ENCODE data around the gene TTLL11. TPM values are rescaled to one million over a fixed set of nuclear protein-coding genes. Genes with fewer than 3 reads are reported as not detected.

Gene TTLL11
- polyA plus RNA-seq, 1 donor (not counting 4 experiments of a cell fraction or from before 2014, with no cell fraction given) = 8.0 TPM

DNA sequence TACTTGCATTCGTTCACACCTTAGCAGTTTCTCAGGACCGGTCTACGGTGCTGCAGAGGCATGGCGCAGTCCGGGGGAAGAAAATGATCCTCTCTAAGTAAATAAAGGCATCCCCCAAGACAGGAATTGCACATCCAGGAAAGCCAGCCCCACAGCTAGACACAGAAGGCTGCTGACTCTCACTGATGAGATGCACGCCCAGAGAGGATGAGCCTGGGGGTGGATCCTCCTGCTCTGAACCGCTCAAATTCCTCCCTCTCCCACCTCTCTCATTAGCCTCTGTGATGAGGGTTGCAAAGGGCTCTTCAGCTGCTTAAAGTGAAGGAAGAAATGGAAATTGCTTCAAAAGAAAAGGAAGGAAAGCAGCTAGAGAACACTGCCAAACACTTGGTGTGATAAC, 132.4 kb downstream of the TTLL11 start:
- H4K20me1 ChIP-seq (ENCODE audit: control insufficient read depth, extremely low read depth, insufficient read depth, low read length) = no peaks in the 10 kb centered on the region
- no peaks in the 10 kb centered on the region for H3K27me3 ChIP-seq (ENCODE audit: control insufficient read depth, extremely low read depth, insufficient read depth, low read length)
- H3K36me3 ChIP-seq (ENCODE audit: control insufficient read depth in 2 of 2, extremely low read depth in 1 of 2, insufficient read depth in 2 of 2, low read length in 2 of 2) = peaks cover 2 to 7% of the 10 kb centered on the region in 2 experiments
- H3K27ac ChIP-seq (ENCODE audit: control insufficient read depth, insufficient read depth, low read length) = no peak overlapping the region
- peaks cover 66% of the 10 kb centered on the region for H3K79me2 ChIP-seq (ENCODE audit: control insufficient read depth, insufficient read depth, low read length)
- H3K9me1 ChIP-seq (ENCODE audit: control insufficient read depth, extremely low read depth, insufficient read depth, low read length) = peaks cover 3% of the 10 kb centered on the region
- H2AFZ ChIP-seq (ENCODE audit: control insufficient read depth, low read length) = no peak overlapping the region
- TF ChIP-seq, protein P1, sequence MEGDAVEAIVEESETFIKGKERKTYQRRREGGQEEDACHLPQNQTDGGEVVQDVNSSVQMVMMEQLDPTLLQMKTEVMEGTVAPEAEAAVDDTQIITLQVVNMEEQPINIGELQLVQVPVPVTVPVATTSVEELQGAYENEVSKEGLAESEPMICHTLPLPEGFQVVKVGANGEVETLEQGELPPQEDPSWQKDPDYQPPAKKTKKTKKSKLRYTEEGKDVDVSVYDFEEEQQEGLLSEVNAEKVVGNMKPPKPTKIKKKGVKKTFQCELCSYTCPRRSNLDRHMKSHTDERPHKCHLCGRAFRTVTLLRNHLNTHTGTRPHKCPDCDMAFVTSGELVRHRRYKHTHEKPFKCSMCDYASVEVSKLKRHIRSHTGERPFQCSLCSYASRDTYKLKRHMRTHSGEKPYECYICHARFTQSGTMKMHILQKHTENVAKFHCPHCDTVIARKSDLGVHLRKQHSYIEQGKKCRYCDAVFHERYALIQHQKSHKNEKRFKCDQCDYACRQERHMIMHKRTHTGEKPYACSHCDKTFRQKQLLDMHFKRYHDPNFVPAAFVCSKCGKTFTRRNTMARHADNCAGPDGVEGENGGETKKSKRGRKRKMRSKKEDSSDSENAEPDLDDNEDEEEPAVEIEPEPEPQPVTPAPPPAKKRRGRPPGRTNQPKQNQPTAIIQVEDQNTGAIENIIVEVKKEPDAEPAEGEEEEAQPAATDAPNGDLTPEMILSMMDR (optimal IDR thresholded peaks at IDR 0.05 in 1 of 3, IDR thresholded peaks at IDR 0.05 in 1 of 3, conservative IDR thresholded peaks at IDR 0.05 in 1 of 3; ENCODE audit: extremely low read depth in 1 of 3, insufficient read depth in 2 of 3, low read length in 3 of 3) = no peak
- no peak for TF ChIP-seq EZH2 (IDR thresholded peaks at IDR 0.05; ENCODE audit: low read length)
- FAIRE-seq (no peak), DNase-seq (ENCODE audit: low read depth, low spot score) (no peak)
- no peak overlapping the region for H3K4me3 ChIP-seq (ENCODE audit: control insufficient read depth in 2 of 3, extremely low read depth in 1 of 3, insufficient read depth in 2 of 3, low read depth in 1 of 3, low read length in 3 of 3)
- dilution Hi-C loops (cut with MboI; ENCODE audit: extremely low pct_ligation_motif_present, low sequenced_read_pairs) = no loop called here
- peaks cover 56% of the 10 kb centered on the region for H3K4me1 ChIP-seq (ENCODE audit: control insufficient read depth, extremely low read depth, insufficient read depth, low read length)
- peak overlapping the region; percentile 96 for H3K4me2 ChIP-seq (ENCODE audit: control insufficient read depth, extremely low read depth, insufficient read depth, low read depth, low read length)
- no peaks in the 10 kb centered on the region for H3K9me3 ChIP-seq (ENCODE audit: control insufficient read depth, low read depth, low read length)
- H3K9ac ChIP-seq (ENCODE audit: control insufficient read depth, extremely low read depth, insufficient read depth, low read length) = no peak overlapping the region

DNA sequence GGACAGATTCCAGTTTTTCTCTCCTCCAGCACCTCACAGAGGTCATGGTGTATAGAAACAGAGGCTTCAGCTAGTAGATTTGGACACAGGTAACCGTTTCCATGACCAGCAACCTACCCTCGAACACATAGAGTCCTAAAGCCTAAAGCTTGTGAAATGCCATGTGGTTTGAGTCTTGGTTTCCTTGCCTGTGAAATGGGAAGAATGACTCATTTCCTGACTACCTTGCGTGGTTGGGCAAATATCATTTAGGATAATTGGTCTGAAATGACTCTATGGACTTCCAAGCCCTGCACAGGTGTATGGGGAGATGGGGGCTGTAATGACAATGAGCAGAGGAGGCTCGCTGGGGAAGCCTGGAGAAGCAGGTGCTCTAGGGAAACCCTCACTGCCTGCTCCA, 134.6 kb downstream of the TTLL11 start:
- Histone ChIP-seq H3K36me3 (ENCODE audit: control insufficient read depth in 2 of 2, extremely low read depth in 1 of 2, insufficient read depth in 2 of 2, low read length in 2 of 2) (peaks cover 2 to 24% of the 10 kb centered on the region in 2 experiments), H3K79me2 (ENCODE audit: control insufficient read depth, insufficient read depth, low read length) (peaks cover 83% of the 10 kb centered on the region), H3K4me1 (ENCODE audit: control insufficient read depth, extremely low read depth, insufficient read depth, low read length) (peaks cover 48% of the 10 kb centered on the region), H3K9me3 (ENCODE audit: control insufficient read depth, low read depth, low read length) (no peaks in the 10 kb centered on the region), H3K27ac (ENCODE audit: control insufficient read depth, insufficient read depth, low read length) (no peak overlapping the region), H2AFZ (ENCODE audit: control insufficient read depth, low read length) (no peak overlapping the region), H3K27me3 (ENCODE audit: control insufficient read depth, extremely low read depth, insufficient read depth, low read length) (no peaks in the 10 kb centered on the region), H3K4me2 (ENCODE audit: control insufficient read depth, extremely low read depth, insufficient read depth, low read depth, low read length) (peak overlapping the region; percentile 10), H3K9me1 (ENCODE audit: control insufficient read depth, extremely low read depth, insufficient read depth, low read length) (peaks cover 3% of the 10 kb centered on the region), H3K9ac (ENCODE audit: control insufficient read depth, extremely low read depth, insufficient read depth, low read length) (no peak overlapping the region), H3K4me3 (ENCODE audit: control insufficient read depth in 2 of 3, extremely low read depth in 1 of 3, insufficient read depth in 2 of 3, low read depth in 1 of 3, low read length in 3 of 3) (no peak overlapping the region), H4K20me1 (ENCODE audit: control insufficient read depth, extremely low read depth, insufficient read depth, low read length) (no peaks in the 10 kb centered on the region)
- FAIRE-seq = peak; percentile 34
- DNase-seq (ENCODE audit: low read depth, low spot score) = no peak
- TF ChIP-seq, protein P1 (optimal IDR thresholded peaks at IDR 0.05 in 1 of 3, IDR thresholded peaks at IDR 0.05 in 1 of 3, conservative IDR thresholded peaks at IDR 0.05 in 1 of 3; ENCODE audit: extremely low read depth in 1 of 3, insufficient read depth in 2 of 3, low read length in 3 of 3) = no peak
- TF ChIP-seq EZH2 (IDR thresholded peaks at IDR 0.05; ENCODE audit: low read length) = no peak
- dilution Hi-C loops (cut with MboI; ENCODE audit: extremely low pct_ligation_motif_present, low sequenced_read_pairs) = no loop called here

Data from keratinocyte (primary cell).